HCT116 (cell line): ENCODE measurements around the gene KLHL6.

Experiments used
- EGR1 ChIP-seq: IDR thresholded peaks from 2 replicates; pipeline ENCODE4 v1.6.1; 2012; ENCODE audit warnings: low read depth
- FOSL1 ChIP-seq: IDR thresholded peaks from 2 replicates; pipeline ENCODE4 v1.6.1; 2012; ENCODE audit warnings: low read depth
- JUND ChIP-seq: IDR thresholded peaks from 2 replicates; pipeline ENCODE4 v1.6.1; 2012
- POLR2A ChIP-seq: IDR thresholded peaks from 2 replicates; pipeline ENCODE4 v1.7.0; 2011; ENCODE audit warnings: borderline replicate concordance; ENCODE audit not compliant: insufficient read depth, insufficient read length; ENCODE audit errors: extremely low read depth
- POLR2AphosphoS5 ChIP-seq: IDR thresholded peaks from 2 replicates; pipeline ENCODE4 v1.6.1; 2011; ENCODE audit warnings: mild to moderate bottlenecking, low read depth, low read length, moderate library complexity
- RAD21 ChIP-seq: IDR thresholded peaks from 2 replicates; pipeline ENCODE4 v1.6.1; 2012; ENCODE audit warnings: low read depth, mild to moderate bottlenecking
- REST ChIP-seq: IDR thresholded peaks from 2 replicates; pipeline ENCODE4 v1.6.1; 2012; ENCODE audit warnings: low read depth
- TCF7L2 ChIP-seq: IDR thresholded peaks from 2 replicates; pipeline ENCODE4 v1.7.0; 2011; ENCODE audit warnings: borderline replicate concordance, inconsistent platforms; ENCODE audit not compliant: insufficient read depth, insufficient read length; ENCODE audit errors: extremely low read depth
- YY1 ChIP-seq: IDR thresholded peaks from 2 replicates; pipeline ENCODE4 v1.6.1; 2011; ENCODE audit warnings: low read length, low read depth, moderate library complexity, mild to moderate bottlenecking; ENCODE audit not compliant: insufficient replicate concordance; ENCODE audit errors: extremely low read depth
- ZFX ChIP-seq: fragments of 450-650 bp; IDR thresholded peaks from 2 replicates; pipeline ENCODE4 v1.6.1; 2017
- ZNF274 ChIP-seq: fragments of 200-500 bp; sonication (Bioruptor generic); IDR thresholded peaks from 2 replicates; pipeline ENCODE4 v1.6.1; 2014; ENCODE audit warnings: mild to moderate bottlenecking, low read depth, low read length, inconsistent platforms
- TF ChIP-seq, protein P1 (sequence below), 3 experiments: fragments of 200-600 bp in 1 of 3; sonication (generic) in 1 of 3; IDR thresholded peaks in 2 of 3; conservative IDR thresholded peaks in 1 of 3; 2 replicates each; pipeline ENCODE4 v1.5.1; 2012 to 2017; ENCODE audit warnings: low read depth in 2 of 3, low read length in 2 of 3, antibody characterized with exemption in 1 of 3, borderline replicate concordance in 1 of 3, control low read depth in 1 of 3, mild to moderate bottlenecking in 1 of 3, mixed read lengths in 1 of 3, mixed run types in 1 of 3, moderate library complexity in 1 of 3; ENCODE audit not compliant: insufficient read depth in 1 of 3

DNA sequence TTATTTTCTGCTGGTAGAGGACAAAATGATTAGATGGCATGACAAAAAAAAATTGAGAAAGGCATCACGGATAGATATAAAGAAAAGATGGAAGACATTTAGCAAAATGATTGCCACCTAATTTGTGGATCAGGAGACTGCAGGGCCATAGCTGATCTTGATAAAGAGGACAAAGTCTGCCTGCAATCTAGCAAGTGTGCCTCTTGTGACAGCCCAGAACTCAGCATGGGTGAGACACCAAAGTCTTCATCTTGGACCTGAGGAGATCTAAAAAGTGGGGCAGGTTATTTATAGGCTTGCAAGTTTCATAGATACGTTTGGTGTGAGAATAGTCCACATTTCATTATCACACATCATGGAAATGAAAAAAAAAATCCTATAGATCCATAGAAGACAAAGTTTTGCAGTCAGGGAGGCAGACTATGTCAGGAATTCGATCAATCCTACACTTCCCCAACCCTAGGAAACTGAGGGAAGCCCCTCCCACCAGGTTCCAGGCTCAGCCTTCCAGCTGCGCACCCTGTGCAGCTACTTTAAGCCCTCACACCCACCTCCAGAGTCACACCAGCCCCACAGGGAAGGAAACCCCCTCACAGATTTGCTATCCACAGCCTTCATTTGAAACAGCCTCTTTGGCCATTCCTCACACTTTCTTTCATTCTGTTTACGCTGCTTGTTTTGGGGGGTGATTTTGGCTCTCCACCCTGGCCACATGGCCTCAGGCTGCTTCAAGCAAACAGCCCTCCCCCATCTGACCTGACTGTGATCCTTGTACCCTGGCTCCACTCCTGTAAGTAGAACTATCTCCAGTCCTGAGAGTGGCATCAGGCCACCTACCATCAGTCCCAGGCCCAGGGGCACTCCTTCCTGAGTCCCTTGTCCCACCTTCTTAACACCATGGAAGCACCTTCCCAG, 28.1 kb upstream of the KLHL6 start:
- TF ChIP-seq, protein P1, sequence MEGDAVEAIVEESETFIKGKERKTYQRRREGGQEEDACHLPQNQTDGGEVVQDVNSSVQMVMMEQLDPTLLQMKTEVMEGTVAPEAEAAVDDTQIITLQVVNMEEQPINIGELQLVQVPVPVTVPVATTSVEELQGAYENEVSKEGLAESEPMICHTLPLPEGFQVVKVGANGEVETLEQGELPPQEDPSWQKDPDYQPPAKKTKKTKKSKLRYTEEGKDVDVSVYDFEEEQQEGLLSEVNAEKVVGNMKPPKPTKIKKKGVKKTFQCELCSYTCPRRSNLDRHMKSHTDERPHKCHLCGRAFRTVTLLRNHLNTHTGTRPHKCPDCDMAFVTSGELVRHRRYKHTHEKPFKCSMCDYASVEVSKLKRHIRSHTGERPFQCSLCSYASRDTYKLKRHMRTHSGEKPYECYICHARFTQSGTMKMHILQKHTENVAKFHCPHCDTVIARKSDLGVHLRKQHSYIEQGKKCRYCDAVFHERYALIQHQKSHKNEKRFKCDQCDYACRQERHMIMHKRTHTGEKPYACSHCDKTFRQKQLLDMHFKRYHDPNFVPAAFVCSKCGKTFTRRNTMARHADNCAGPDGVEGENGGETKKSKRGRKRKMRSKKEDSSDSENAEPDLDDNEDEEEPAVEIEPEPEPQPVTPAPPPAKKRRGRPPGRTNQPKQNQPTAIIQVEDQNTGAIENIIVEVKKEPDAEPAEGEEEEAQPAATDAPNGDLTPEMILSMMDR (IDR thresholded peaks at IDR 0.05 in 2 of 3, conservative IDR thresholded peaks at IDR 0.05 in 1 of 3; ENCODE audit: borderline replicate concordance in 1 of 3, insufficient read depth in 1 of 3, low read depth in 2 of 3, low read length in 2 of 3) = no peak
- no peak for TF ChIP-seq ZNF274
- no peak for TF ChIP-seq YY1
- no peak for TF ChIP-seq POLR2AphosphoS5
- no peak for TF ChIP-seq ZFX
- TF ChIP-seq JUND = no peak
- TF ChIP-seq POLR2A = no peak
- no peak for TF ChIP-seq TCF7L2
- TF ChIP-seq RAD21 = no peak
- no peak for TF ChIP-seq FOSL1
- no peak for TF ChIP-seq EGR1
- no peak for TF ChIP-seq REST
